DND-41 (cell line): ENCODE data around the gene NBEA.

Experiments
- CTCF ChIP-seq: IDR thresholded peaks from 2 replicates; pipeline ENCODE4 v1.5.1; 2012; ENCODE audit warnings: borderline replicate concordance, low read length, moderate library complexity, mild to moderate bottlenecking; ENCODE audit not compliant: poor library complexity, severe bottlenecking; ENCODE audit errors: extremely low read depth
- EZH2 ChIP-seq: IDR thresholded peaks from 3 replicates; pipeline ENCODE4 v1.6.1; 2012; ENCODE audit warnings: borderline replicate concordance, low read depth, mild to moderate bottlenecking, moderate library complexity, low read length, inconsistent platforms; ENCODE audit not compliant: severe bottlenecking

- TF ChIP-seq CTCF (no peak), EZH2 (no peak)
Observed at GRCh38 chr13:35485424-35485823, 543.4 kb downstream of the NBEA start.
